Measurements from ENCODE around the gene MAPT.
"Not testable (repeated sequence)": the region's sequence is repeated elsewhere in the genome, so short reads cannot be mapped to it uniquely, and the experiment has no call there.

The MAPT gene

GRCh38 chr17:45997166-45997565 lies 102.8 kb downstream of the MAPT start:
- no peak for DNase-seq

- no peak for DNase-seq
These were observed 103.3 kb downstream of the MAPT start for GRCh38 chr17:45997624-45998023.

DNA sequence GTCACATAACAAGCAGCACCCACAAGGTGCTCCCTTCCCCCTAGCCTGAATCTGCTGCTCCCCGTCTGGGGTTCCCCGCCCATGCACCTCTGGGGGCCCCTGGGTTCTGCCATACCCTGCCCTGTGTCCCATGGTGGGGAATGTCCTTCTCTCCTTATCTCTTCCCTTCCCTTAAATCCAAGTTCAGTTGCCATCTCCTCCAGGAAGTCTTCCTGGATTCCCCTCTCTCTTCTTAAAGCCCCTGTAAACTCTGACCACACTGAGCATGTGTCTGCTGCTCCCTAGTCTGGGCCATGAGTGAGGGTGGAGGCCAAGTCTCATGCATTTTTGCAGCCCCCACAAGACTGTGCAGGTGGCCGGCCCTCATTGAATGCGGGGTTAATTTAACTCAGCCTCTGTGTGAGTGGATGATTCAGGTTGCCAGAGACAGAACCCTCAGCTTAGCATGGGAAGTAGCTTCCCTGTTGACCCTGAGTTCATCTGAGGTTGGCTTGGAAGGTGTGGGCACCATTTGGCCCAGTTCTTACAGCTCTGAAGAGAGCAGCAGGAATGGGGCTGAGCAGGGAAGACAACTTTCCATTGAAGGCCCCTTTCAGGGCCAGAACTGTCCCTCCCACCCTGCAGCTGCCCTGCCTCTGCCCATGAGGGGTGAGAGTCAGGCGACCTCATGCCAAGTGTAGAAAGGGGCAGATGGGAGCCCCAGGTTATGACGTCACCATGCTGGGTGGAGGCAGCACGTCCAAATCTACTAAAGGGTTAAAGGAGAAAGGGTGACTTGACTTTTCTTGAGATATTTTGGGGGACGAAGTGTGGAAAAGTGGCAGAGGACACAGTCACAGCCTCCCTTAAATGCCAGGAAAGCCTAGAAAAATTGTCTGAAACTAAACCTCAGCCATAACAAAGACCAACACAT lies 104.9 kb downstream of the MAPT start, which contains the start of gene STH:
Gene STH, plus strand, starts transcription at position 264 of the 913 bp plus-strand sequence. Its CDS starts 30 bp downstream, at position 294.
- DNase-seq, result no peak

- DNase-seq, result no peak
These were observed 105.5 kb downstream of the MAPT start for GRCh38 chr17:45999900-46000290.

GRCh38 chr17:46000292-46000691 lies 105.9 kb downstream of the MAPT start:
- DNase-seq, result no peak

- no peak for DNase-seq
These were observed 106.4 kb downstream of the MAPT start for GRCh38 chr17:46000757-46001156.

DNA sequence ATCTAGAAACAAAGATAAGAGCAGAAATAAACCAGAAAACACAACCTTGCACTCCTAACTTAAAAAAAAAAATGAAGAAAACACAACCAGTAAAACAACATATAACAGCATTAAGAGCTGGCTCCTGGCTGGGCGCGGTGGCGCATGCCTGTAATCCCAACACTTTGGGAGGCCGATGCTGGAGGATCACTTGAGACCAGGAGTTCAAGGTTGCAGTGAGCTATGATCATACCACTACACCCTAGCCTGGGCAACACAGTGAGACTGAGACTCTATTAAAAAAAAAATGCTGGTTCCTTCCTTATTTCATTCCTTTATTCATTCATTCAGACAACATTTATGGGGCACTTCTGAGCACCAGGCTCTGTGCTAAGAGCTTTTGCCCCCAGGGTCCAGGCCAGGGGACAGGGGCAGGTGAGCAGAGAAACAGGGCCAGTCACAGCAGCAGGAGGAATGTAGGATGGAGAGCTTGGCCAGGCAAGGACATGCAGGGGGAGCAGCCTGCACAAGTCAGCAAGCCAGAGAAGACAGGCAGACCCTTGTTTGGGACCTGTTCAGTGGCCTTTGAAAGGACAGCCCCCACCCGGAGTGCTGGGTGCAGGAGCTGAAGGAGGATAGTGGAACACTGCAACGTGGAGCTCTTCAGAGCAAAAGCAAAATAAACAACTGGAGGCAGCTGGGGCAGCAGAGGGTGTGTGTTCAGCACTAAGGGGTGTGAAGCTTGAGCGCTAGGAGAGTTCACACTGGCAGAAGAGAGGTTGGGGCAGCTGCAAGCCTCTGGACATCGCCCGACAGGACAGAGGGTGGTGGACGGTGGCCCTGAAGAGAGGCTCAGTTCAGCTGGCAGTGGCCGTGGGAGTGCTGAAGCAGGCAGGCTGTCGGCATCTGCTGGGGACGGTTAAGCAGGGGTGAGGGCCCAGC lies 107.3 kb downstream of the MAPT start:
- no peak for DNase-seq

DNA sequence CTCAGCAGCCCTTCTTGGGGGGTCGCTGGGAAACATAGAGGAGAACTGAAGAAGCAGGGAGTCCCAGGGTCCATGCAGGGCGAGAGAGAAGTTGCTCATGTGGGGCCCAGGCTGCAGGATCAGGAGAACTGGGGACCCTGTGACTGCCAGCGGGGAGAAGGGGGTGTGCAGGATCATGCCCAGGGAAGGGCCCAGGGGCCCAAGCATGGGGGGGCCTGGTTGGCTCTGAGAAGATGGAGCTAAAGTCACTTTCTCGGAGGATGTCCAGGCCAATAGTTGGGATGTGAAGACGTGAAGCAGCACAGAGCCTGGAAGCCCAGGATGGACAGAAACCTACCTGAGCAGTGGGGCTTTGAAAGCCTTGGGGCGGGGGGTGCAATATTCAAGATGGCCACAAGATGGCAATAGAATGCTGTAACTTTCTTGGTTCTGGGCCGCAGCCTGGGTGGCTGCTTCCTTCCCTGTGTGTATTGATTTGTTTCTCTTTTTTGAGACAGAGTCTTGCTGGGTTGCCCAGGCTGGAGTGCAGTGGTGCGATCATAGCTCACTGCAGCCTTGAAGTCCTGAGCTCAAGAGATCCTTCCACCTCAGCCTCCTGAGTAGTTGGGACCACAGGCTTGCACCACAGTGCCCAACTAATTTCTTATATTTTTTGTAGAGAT lies 108.1 kb downstream of the MAPT start:
- peak; percentile 75 for DNase-seq

GRCh38 chr17:46002973-46003316 lies 108.6 kb downstream of the MAPT start:
- no peak for DNase-seq

GRCh38 chr17:46003907-46004748 lies 109.8 kb downstream of the MAPT start:
- peak; percentile 34 for DNase-seq

DNA sequence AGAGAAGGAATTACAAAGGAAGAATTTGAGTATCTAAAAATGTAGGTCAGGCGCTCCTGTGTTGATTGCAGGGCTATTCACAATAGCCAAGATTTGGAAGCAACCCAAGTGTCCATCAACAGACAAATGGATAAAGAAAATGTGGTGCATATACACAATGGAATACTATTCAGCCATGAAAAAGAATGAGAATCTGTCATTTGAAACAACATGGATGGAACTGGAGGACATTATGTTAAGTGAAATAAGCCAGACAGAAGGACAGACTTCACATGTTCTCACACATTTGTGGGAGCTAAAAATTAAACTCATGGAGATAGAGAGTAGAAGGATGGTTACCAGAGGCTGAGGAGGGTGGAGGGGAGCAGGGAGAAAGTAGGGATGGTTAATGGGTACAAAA lies 111.7 kb downstream of the MAPT start:
- DNase-seq, result not testable (repeated sequence)

- DNase-seq, result no peak
These were observed 113.2 kb downstream of the MAPT start for GRCh38 chr17:46007461-46007965.

DNA sequence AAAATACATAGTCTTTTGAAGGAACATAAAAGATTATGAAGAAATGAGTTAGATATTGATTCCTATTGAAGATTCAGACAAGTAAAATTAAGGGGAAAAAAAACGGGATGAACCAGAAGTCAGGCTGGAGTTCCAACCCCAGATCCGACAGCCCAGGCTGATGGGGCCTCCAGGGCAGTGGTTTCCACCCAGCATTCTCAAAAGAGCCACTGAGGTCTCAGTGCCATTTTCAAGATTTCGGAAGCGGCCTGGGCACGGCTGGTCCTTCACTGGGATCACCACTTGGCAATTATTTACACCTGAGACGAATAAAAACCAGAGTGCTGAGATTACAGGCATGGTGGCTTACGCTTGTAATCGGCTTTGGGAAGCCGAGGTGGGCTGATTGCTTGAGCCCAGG lies 114.2 kb downstream of the MAPT start:
- DNase-seq, result no peak

DNA sequence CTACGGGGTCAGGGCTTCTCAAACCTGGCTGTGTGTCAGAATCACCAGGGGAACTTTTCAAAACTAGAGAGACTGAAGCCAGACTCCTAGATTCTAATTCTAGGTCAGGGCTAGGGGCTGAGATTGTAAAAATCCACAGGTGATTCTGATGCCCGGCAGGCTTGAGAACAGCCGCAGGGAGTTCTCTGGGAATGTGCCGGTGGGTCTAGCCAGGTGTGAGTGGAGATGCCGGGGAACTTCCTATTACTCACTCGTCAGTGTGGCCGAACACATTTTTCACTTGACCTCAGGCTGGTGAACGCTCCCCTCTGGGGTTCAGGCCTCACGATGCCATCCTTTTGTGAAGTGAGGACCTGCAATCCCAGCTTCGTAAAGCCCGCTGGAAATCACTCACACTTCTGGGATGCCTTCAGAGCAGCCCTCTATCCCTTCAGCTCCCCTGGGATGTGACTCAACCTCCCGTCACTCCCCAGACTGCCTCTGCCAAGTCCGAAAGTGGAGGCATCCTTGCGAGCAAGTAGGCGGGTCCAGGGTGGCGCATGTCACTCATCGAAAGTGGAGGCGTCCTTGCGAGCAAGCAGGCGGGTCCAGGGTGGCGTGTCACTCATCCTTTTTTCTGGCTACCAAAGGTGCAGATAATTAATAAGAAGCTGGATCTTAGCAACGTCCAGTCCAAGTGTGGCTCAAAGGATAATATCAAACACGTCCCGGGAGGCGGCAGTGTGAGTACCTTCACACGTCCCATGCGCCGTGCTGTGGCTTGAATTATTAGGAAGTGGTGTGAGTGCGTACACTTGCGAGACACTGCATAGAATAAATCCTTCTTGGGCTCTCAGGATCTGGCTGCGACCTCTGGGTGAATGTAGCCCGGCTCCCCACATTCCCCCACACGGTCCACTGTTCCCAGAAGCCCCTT lies 115.6 kb downstream of the MAPT start:
- no peak for DNase-seq

- peak; percentile 11 for DNase-seq
These were observed 116.3 kb downstream of the MAPT start for GRCh38 chr17:46010597-46011186.

DNA sequence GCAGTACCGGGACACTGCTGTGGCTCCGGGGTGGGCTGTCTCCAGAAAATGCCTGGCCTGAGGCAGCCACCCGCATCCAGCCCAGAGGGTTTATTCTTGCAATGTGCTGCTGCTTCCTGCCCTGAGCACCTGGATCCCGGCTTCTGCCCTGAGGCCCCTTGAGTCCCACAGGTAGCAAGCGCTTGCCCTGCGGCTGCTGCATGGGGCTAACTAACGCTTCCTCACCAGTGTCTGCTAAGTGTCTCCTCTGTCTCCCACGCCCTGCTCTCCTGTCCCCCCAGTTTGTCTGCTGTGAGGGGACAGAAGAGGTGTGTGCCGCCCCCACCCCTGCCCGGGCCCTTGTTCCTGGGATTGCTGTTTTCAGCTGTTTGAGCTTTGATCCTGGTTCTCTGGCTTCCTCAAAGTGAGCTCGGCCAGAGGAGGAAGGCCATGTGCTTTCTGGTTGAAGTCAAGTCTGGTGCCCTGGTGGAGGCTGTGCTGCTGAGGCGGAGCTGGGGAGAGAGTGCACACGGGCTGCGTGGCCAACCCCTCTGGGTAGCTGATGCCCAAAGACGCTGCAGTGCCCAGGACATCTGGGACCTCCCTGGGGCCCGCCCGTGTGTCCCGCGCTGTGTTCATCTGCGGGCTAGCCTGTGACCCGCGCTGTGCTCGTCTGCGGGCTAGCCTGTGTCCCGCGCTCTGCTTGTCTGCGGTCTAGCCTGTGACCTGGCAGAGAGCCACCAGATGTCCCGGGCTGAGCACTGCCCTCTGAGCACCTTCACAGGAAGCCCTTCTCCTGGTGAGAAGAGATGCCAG lies 117.6 kb downstream of the MAPT start:
- DNase-seq, result no peak

DNA sequence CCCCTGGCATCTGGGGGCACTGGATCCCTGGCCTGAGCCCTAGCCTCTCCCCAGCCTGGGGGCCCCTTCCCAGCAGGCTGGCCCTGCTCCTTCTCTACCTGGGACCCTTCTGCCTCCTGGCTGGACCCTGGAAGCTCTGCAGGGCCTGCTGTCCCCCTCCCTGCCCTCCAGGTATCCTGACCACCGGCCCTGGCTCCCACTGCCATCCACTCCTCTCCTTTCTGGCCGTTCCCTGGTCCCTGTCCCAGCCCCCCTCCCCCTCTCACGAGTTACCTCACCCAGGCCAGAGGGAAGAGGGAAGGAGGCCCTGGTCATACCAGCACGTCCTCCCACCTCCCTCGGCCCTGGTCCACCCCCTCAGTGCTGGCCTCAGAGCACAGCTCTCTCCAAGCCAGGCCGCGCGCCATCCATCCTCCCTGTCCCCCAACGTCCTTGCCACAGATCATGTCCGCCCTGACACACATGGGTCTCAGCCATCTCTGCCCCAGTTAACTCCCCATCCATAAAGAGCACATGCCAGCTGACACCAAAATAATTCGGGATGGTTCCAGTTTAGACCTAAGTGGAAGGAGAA lies 118.2 kb downstream of the MAPT start:
- DNase-seq, result no peak

- DNase-seq, result no peak
These were observed 118.8 kb downstream of the MAPT start for GRCh38 chr17:46013127-46013501.

DNA sequence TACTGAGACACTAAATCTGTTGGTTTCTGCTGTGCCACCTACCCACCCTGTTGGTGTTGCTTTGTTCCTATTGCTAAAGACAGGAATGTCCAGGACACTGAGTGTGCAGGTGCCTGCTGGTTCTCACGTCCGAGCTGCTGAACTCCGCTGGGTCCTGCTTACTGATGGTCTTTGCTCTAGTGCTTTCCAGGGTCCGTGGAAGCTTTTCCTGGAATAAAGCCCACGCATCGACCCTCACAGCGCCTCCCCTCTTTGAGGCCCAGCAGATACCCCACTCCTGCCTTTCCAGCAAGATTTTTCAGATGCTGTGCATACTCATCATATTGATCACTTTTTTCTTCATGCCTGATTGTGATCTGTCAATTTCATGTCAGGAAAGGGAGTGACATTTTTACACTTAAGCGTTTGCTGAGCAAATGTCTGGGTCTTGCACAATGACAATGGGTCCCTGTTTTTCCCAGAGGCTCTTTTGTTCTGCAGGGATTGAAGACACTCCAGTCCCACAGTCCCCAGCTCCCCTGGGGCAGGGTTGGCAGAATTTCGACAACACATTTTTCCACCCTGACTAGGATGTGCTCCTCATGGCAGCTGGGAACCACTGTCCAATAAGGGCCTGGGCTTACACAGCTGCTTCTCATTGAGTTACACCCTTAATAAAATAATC lies 119.3 kb downstream of the MAPT start:
- no peak for DNase-seq
